HepG2 (cell line): Measurements from ENCODE around the gene RANBP3. TPM values are rescaled to one million over a fixed set of nuclear protein-coding genes. Genes with fewer than 3 reads are reported as not detected.

Source experiments
- ATAC-seq: fragments of 200-7000 bp; cut with Tn5 transposase; 3 replicates; pipeline ENCODE4 v1.9.1; 2020; ENCODE audit warnings: mild to moderate bottlenecking, moderate library complexity
- BruUV-seq: library from RNA; stranded (reverse); fragments of 400-500 nt; replicated peaks from 2 replicates; lab custom pipeline; 2021; lab: Mats Ljungman, UMichigan
- CTCF ChIA-PET: fragments of 300-600 bp; formaldehyde crosslinking; extraction: SDS; loops from one replicate; lab custom pipeline; 2021; ENCODE audit warnings: low total read pairs, inconsistent platforms, low intra/inter-chr PET ratio; lab: Yijun Ruan, JAX
- POLR2A ChIA-PET: fragments of 350-600 bp; sonication (Branson Sonifier 250); formaldehyde crosslinking; loops from one replicate; lab custom pipeline; 2020; ENCODE audit warnings: antibody characterized with exemption, inconsistent platforms; lab: Yijun Ruan, JAX
- DNase-seq: peaks from one replicate; pipeline ENCODE4 v3.0.0-alpha.2; 2015; ENCODE audit warnings: low spot score
- FAIRE-seq: peaks from 3 replicates; lab custom pipeline; 2011; peaks lifted over from hg19 to GRCh38; lab: Jason Lieb, UNC
- H2AFZ ChIP-seq: one replicate; pipeline ENCODE4 v1.6.1; 2011; ENCODE audit warnings: low read length, inconsistent platforms
- H3K27ac ChIP-seq: fragments of 300-600 bp; 3 replicates; pipeline ENCODE4 v1.8.0; 2011; ENCODE audit warnings: mixed run types, mild to moderate bottlenecking, mixed read lengths, low read length, inconsistent platforms; ENCODE audit not compliant: insufficient read depth; ENCODE audit errors: extremely low read length
- H3K27me3 ChIP-seq, 2 experiments: fragments of 200-600 bp in 1 of 2; 2 replicates in 1 of 2; 3 replicates in 1 of 2; pipeline versions ENCODE4 v1.6.0 to v1.8.0; 2011; ENCODE audit warnings: low read length in 2 of 2, mild to moderate bottlenecking in 2 of 2, moderate library complexity in 2 of 2, inconsistent platforms in 1 of 2; ENCODE audit not compliant: insufficient read depth in 2 of 2, control insufficient read depth in 1 of 2
- H3K36me3 ChIP-seq, 2 experiments: fragments of 200-600 bp in 1 of 2; replicated peaks in 1 of 2; 2 replicates in 1 of 2; 3 replicates in 1 of 2; pipeline versions ENCODE4 v1.5.1 to v1.8.0; 2011; ENCODE audit warnings: low read length in 2 of 2, inconsistent platforms in 1 of 2; ENCODE audit not compliant: insufficient read depth in 2 of 2, control insufficient read depth in 1 of 2
- H3K4me1 ChIP-seq: 2 replicates; pipeline ENCODE4 v1.5.1; 2012; ENCODE audit warnings: low read length, inconsistent platforms; ENCODE audit not compliant: insufficient read depth
- H3K4me2 ChIP-seq: 2 replicates; pipeline ENCODE4 v1.6.0; 2011; ENCODE audit warnings: low read depth, low read length, inconsistent platforms
- H3K4me3 ChIP-seq, 3 experiments: fragments of 200-600 bp in 1 of 3; sonication (generic), shearing (Covaris generic) in 1 of 3; replicated peaks in 1 of 3; 2 replicates each; pipeline ENCODE4 v1.5.1; 2011 to 2016; ENCODE audit warnings: low read length in 3 of 3, inconsistent platforms in 2 of 3, low read depth in 2 of 3, mild to moderate bottlenecking in 2 of 3, control low read depth in 1 of 3, mixed read lengths in 1 of 3; ENCODE audit not compliant: insufficient read depth in 1 of 3
- H3K79me2 ChIP-seq: one replicate; pipeline ENCODE4 v1.6.1; 2011; ENCODE audit warnings: low read length, inconsistent platforms; ENCODE audit not compliant: insufficient read depth
- H3K9ac ChIP-seq: 2 replicates; pipeline ENCODE4 v1.6.0; 2011; ENCODE audit warnings: mild to moderate bottlenecking, low read depth, low read length, inconsistent platforms; ENCODE audit not compliant: insufficient read depth
- H3K9me3 ChIP-seq: 2 replicates; pipeline ENCODE4 v1.5.1; 2012; ENCODE audit warnings: mild to moderate bottlenecking, low read length
- H4K20me1 ChIP-seq: 2 replicates; pipeline ENCODE4 v1.6.0; 2011; ENCODE audit warnings: inconsistent platforms, mild to moderate bottlenecking, low read length, moderate library complexity; ENCODE audit not compliant: insufficient read depth
- HNRNPLL ChIP-seq: fragments of 200-400 bp; formaldehyde crosslinking; IDR thresholded peaks from 2 replicates; pipeline ENCODE4 v1.6.1; 2017; ENCODE audit warnings: mild to moderate bottlenecking, low read depth, low read length; ENCODE audit not compliant: poor library complexity, severe bottlenecking
- PHF5A ChIP-seq: IDR thresholded peaks from one replicate; pipeline ENCODE4 v1.6.1; 2018; ENCODE audit warnings: low read depth, missing genetic modification reagents; ENCODE audit not compliant: unreplicated experiment
- SNAPC5 ChIP-seq: sonication (generic); formaldehyde crosslinking; IDR thresholded peaks from 2 replicates; pipeline ENCODE4 v1.8.1; 2023; ENCODE audit warnings: mild to moderate bottlenecking, missing genetic modification reagents, borderline replicate concordance
- ZFP41 ChIP-seq: sonication (generic); formaldehyde crosslinking; IDR thresholded peaks from 2 replicates; pipeline ENCODE4 v1.4.0; 2020; ENCODE audit warnings: mild to moderate bottlenecking, missing genetic modification reagents, borderline replicate concordance
- ZNF567 ChIP-seq: sonication (generic); formaldehyde crosslinking; IDR thresholded peaks from 2 replicates; pipeline ENCODE4 v1.8.1; 2023; ENCODE audit warnings: mild to moderate bottlenecking, missing genetic modification reagents, borderline replicate concordance
- ZNF605 ChIP-seq: sonication (generic); formaldehyde crosslinking; IDR thresholded peaks from 2 replicates; pipeline ENCODE4 v1.8.0; 2022; ENCODE audit warnings: mild to moderate bottlenecking, missing genetic modification reagents
- WGBS: methylation state at CpG from one replicate; pipeline ENCODE4 v1.1.6; 2017; ENCODE audit warnings: low lambda C conversion rate; 5-methylcytosine and 5-hydroxymethylcytosine counted together
- in situ Hi-C: cut with HindIII; loops from 2 replicates; pipeline ENCODE4 v1.10.0; 2017; ENCODE audit warnings: low pct_unique_long_range_greater_than_20kb; ENCODE audit not compliant: extremely low pct_ligation_motif_present
- intact Hi-C: fragments of 100-400 bp; cut with micrococcal nuclease; formaldehyde crosslinking; loops from one replicate; pipeline ENCODE4 v1.10.0; 2022; ENCODE audit not compliant: unreplicated experiment
- polyA plus RNA-seq, 8 experiments: library from polyadenylated mRNA; depleted of rRNA in 3 of 8; stranded (reverse) in 7 of 8; unstranded in 1 of 8; fragments of >200 nt; fragmentation: Illumina TruSeq in 4 of 8; extraction: Trizol in 4 of 8; gene quantifications; 2 replicates each; pipeline versions ENCODE4 v1.2.1 to v1.2.3, GENCODE V29; 2011 to 2016; ENCODE audit warnings: low read depth in 4 of 8, missing spikeins in 1 of 8, mixed read lengths in 1 of 8; ENCODE audit not compliant: insufficient read depth in 1 of 8
- total RNA-seq, 5 experiments: library from RNA; depleted of rRNA; stranded (reverse); fragments of >200 nt; fragmentation: Illumina TruSeq; extraction: Trizol; gene quantifications; 2 replicates each; pipeline ENCODE4 v1.2.3, GENCODE V29; 2016; ENCODE audit warnings: low read depth in 1 of 5
- TF ChIP-seq, protein P1 (sequence below): sonication (generic); formaldehyde crosslinking; IDR thresholded peaks from 2 replicates; pipeline ENCODE4 v1.8.1; 2022; ENCODE audit warnings: mild to moderate bottlenecking, missing genetic modification reagents

Gene RANBP3
- total and polyA plus RNA-seq, 2 of the 13 experiments (the other 11 are each of a cell fraction or from before 2014, with no cell fraction given): 39.5 to 149 TPM

GRCh38 chr19:5907241-5907640 is 70.7 kb downstream of the RANBP3 start:
- CTCF ChIA-PET: no interaction called here
- POLR2A ChIA-PET: no interaction called here
- Histone ChIP-seq H2AFZ (no peak overlapping the region), H3K4me2 (no peak overlapping the region), H3K4me3 (no peak overlapping the region), H3K27me3 (peaks cover 0 to 4% of the 10 kb centered on the region in 2 experiments; a peak in 1 of 5 replicates), H3K36me3 (no peaks in the 10 kb centered on the region), H3K4me1 (peaks cover 66% of the 10 kb centered on the region), H3K9me3 (no peaks in the 10 kb centered on the region), H3K9ac (no peak overlapping the region), H4K20me1 (no peaks in the 10 kb centered on the region), H3K27ac (no peak overlapping the region), H3K79me2 (peaks cover 18% of the 10 kb centered on the region)
- in situ Hi-C loops (no loop called here), intact Hi-C loops (no loop called here)
- no peak for FAIRE-seq
- 78% methylated on average over 5 of the region's 5 CpGs for WGBS
- DNase-seq: no peak
- no peak for ATAC-seq
- TF ChIP-seq HNRNPLL (no peak), ZFP41 (CRISPR knock-in tag) (no peak), ZNF567 (CRISPR knock-in tag) (no peak), SNAPC5 (CRISPR knock-in tag) (no peak), PHF5A (CRISPR knock-in tag) (no peak), ZNF605 (CRISPR knock-in tag) (no peak)
- TF ChIP-seq, protein P1, sequence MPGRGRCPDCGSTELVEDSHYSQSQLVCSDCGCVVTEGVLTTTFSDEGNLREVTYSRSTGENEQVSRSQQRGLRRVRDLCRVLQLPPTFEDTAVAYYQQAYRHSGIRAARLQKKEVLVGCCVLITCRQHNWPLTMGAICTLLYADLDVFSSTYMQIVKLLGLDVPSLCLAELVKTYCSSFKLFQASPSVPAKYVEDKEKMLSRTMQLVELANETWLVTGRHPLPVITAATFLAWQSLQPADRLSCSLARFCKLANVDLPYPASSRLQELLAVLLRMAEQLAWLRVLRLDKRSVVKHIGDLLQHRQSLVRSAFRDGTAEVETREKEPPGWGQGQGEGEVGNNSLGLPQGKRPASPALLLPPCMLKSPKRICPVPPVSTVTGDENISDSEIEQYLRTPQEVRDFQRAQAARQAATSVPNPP (CRISPR knock-in tag): no peak
- BruUV-seq: no TSS peak
